GM19452 (cell line): ENCODE measurements around the gene PRODH2.
A peak's percentile ranks its signal among the peaks of the same experiment; 100 is the strongest.

ENCODE experiments used
- ATAC-seq: cut with Tn5 transposase; IDR thresholded peaks from one replicate; pipeline ENCODE4 v1.9.1; 2021; ENCODE audit not compliant: unreplicated experiment

PRODH2 gene

DNA sequence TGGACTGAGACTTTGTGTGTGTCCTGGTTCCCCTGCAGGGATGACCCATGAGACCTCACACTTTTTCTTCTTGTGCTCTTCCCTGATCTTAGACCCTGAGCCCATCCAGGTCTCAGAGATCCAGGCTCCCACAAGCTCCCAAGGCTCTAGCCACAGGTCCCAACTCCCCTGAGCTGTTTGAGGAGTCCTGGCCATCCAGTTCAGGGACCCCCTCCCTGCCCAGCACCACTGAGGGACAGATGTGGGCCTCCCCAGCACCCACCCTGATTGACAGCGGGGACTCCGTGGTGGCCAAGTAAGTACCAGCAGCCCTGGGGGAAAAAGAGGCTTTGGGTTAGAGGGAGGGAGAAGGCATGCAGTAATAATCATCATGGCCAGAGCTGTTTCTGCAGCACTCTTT is 52.9 kb downstream of the PRODH2 start:
- ATAC-seq = no peak

DNA sequence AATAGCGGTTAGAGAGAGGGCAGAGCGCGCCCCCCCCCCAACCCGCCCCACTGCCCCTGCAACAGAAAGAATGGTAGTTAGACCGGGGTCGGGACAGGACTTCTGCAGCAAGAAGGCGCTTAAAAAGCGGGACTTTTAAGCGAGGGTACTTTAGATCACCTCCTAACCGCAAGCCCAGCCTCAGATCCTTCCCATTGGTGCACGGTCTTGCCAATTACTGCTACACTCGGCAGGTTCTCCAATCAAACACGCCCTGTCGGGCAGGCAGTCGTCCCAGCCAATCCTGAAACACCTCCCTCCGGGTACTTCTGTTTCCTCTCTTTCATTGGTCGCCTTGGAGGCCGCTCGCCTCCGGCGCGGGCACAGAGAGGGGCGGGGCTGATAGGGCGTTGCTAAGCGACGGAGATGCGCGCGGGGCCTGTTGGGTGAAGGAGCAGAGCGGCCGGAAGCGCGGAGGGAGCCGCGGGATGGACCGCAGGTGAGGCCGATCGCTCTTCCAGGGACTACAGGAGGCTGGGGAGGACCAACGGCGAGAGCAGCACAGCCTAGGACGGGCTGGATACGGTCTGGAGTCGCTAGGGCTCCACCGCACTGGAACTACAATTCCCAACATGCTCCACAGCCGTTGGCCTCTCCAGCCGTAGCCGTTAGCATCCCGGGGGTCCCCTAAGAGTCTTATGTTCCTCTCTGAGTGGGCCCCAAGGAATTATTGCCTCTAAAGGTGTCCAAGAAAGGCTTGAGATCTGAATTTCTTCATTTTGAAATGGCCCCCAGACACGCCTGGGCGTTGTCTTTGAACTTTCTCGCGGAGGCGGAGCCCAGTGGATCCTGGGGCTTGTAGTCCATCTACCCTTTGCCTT is 54.7 kb downstream of the PRODH2 start, which contains the start of gene PROSER3:
Gene PROSER3 (plus strand): TSS at position 428 of the 860 bp plus-strand sequence. CDS start 40 bp downstream, at position 468.
- ATAC-seq = peak; percentile 95

GRCh38 chr19:35757231-35757748 is 55.4 kb downstream of the PRODH2 start:
- ATAC-seq = no peak

DNA sequence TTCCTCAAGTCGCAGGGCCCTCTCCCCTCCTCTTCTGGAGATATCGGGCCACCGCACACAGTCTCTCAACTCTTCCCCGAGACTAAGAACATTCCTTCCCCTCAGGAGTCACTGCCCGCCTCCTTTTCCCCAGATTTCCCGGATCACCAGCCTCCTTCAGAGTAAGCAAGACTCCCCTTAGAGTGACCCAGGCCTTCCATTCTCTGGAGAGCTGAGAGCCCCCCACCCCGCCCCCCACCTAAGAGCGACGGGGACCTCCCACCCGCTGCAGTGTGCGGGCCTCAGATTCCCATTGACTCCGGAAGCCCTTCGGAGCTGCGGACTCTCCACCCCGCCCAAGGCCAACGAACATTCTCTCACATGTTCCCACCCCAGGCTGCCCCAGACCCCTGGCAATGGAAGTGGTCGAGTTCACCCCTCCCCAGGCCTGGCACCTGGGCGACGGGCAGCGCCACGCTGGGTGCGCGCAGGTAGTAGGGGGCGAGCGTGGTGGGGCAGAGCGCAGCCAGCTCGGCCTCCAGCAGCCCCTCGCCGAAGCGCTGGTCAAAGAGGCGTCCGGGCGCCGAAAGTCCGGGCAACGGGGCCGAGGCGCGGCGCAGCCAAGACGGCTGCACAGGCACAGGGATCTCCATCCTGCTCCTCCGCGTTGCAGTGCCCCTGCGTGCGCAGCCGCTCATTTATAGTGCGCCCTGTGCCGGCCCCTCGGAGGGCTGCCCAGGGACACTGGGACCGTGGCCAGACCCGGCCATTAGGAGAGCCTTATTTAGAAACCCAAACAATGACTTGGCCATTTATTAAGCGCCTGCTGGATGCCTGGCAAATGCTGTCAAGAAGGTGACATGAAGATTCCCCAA is 56.0 kb downstream of the PRODH2 start, which contains the start of gene HSPB6:
Gene HSPB6 (minus strand): TSS at position 653 of the 854 bp plus-strand sequence. CDS start 21 bp downstream, at position 632.
- no peak for ATAC-seq

GRCh38 chr19:35755550-35756376 is 56.9 kb downstream of the PRODH2 start:
- ATAC-seq = no peak

DNA sequence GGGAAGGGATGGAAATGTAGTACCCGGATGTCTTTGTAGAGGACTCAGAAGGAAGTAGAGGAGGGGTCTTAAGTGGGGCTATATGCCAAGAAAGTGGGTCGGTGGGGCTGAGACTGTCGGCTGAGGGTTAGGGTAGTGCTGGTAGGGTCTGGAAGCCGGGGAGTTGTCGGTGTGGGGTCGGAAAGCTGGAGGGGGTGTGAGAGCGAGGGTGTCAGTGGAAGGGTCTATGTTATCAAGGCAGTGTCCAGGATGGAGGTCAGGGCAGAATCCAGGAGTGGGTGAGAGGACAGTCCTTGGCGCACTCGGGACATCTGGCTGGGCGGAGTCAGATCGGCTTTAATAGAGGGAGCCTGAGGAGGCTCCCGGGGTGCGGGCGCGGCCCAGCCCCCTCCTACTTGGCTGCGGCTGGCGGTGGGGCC is 57.5 kb downstream of the PRODH2 start:
- no peak for ATAC-seq

- no peak for ATAC-seq
These were observed 58.1 kb downstream of the PRODH2 start for GRCh38 chr19:35754370-35755130.

DNA sequence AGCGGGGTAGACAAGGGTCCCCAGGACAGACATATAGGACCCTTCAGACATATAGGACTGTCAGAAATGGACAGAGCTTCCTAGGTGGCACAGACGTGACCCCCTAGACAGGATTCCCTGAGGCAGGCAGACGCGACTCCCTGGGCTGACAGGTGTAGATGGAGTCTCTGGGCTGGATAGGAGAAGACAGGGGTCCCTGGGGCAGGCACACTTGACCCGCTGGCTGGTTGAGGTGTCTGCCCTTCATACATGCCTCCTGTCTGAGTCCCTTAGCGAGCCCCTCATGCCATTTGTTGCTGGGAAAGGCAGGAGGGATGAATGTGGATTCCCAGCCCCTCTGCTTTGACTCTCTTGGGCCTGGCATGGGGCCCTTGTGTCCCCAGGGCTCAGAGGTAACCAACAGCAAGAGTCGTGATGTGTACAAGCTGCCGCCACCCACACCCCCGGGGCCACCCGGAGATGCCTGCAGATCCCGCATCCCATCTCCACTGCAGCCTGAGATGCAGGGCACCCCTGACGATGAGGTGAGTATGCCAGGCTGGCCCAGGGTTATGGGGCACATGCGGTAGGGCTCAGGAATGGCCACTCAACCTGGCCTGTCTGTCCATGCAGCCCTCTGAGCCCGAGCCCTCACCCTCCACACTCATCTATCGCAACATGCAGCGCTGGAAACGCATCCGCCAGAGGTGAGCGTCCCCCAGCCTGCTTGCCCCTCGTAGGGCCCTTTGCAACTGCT is 58.8 kb downstream of the PRODH2 start:
- no peak for ATAC-seq

GRCh38 chr19:35752746-35753350 is 59.8 kb downstream of the PRODH2 start:
- ATAC-seq = no peak

GRCh38 chr19:35751839-35752745 is 60.6 kb downstream of the PRODH2 start:
- no peak for ATAC-seq

DNA sequence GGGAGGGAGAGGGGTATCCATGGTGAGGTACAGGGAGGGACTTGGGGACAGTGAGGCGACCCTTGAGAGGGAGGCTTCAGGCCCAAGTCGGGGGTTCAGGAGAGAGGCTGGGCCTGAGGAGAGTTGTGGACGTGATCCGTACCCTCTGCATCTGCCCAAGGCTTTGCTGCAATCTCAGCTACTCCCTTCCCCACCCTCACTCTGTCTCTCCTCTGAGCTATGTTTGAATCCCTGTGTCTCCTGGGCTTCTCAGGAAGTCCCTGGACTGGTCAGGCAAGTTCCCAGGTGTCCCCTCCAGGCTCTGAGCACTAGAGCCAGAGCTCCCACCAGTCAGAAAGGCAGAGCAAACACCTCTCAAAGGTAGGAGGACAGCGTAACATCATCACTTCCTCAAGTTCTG is 62.5 kb downstream of the PRODH2 start:
- ATAC-seq = no peak
